Fibroblast of mammary gland (primary cell): ENCODE results near the gene SLC8A3.

ENCODE experiments used
- DNase-seq: peaks from one replicate; pipeline ENCODE4 v3.0.0-alpha.2; 2010; ENCODE audit warnings: low read depth
- H3K4me3 ChIP-seq: 2 replicates; pipeline ENCODE4 v1.5.1; 2011; ENCODE audit warnings: low read depth, mild to moderate bottlenecking, low read length, moderate library complexity; ENCODE audit not compliant: control insufficient read depth
- CTCF ChIP-seq: conservative IDR thresholded peaks from 2 replicates; pipeline ENCODE4 v1.5.1; 2011; ENCODE audit warnings: low read depth, low read length, inconsistent platforms; ENCODE audit not compliant: control insufficient read depth, insufficient read depth

SLC8A3 gene

GRCh38 chr14:69997849-69998248 lies 190.9 kb downstream of the SLC8A3 start:
- no peak overlapping the region for H3K4me3 ChIP-seq
- DNase-seq: peak; percentile 92
- TF ChIP-seq CTCF: no peak

- peak; percentile 85 for DNase-seq
- H3K4me3 ChIP-seq: no peak overlapping the region
- TF ChIP-seq CTCF: no peak
Observed at GRCh38 chr14:69996216-69996615, 192.5 kb downstream of the SLC8A3 start.
